Activated T-cell treated with anti-CD3 and anti-CD28 coated beads for 24 hours (primary cell): ENCODE measurements around the gene OR5K2.
A peak's percentile ranks its signal among the peaks of the same experiment; 100 is the strongest.

Experiments
- DNase-seq: peaks from one replicate; pipeline ENCODE4 v3.0.0-alpha.2; 2020; ENCODE audit warnings: low read depth

Gene OR5K2

DNA sequence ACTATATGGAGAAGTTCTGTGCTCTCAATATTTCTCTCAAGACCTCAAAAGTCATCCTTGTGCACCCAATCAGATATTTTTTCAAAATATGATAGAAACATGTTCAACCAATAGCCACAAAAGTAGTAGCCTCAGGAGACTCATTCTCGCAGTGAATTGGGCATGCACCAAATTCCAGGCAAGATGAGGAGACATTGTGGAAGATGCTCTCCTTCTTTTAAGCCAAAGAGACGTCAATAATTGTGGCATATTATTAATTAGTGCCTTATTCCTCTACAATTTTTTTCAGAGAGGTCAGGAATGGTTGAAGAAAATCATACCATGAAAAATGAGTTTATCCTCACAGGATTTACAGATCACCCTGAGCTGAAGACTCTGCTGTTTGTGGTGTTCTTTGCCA, at the start of gene OR5K2:
OR5K2 (plus strand) TSS at position 301 of the 400 bp plus-strand sequence; CDS start at position 301, 0 bp downstream.
- DNase-seq, result no peak

DNA sequence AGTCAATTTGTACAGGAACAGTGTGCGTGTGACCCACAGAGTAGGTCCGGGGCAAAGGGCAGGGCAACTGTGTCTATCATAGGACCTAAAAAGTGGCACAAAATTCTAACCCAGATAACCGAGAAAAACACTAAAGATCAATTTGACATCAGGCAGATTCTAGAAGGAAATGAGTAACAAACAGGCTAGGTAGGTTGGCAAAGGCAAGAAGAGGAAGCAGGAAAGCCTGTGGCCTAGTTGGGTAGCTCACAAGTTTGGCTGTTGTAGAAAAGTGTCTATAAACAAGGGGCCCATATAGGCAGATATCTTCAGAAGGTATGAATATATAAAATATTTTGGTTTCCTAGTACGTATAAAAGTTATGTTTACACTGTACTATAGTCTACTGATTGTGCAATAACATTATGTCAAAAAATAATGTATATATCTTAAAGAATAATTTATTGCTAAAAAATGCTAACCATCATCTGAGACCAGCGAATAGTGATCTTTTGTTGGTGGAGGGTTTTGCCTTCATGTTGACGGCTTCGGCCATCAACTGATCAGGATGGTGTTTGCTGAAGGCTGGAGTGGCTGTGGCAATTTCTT, 47.8 kb upstream of the OR5K2 start:
- no peak for DNase-seq

DNA sequence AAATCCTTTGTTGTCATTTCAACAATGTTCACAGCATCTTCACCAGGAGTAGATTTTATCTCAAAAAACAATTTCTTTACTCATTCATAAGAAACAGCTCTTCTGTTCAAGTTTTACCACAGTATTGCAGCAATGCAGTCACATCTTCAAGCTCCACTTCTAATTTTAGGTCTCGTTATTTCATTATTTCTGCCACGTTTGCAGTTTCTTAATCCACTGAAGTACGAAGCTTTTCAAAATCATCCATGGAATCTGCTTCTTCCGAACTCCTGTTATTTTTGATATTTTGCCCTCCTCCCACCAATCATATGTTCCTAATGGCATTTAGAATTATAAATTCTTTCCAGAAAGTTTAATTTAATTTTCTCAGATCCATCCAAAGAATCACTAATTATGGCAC, 47.1 kb upstream of the OR5K2 start:
- no peak for DNase-seq

DNA sequence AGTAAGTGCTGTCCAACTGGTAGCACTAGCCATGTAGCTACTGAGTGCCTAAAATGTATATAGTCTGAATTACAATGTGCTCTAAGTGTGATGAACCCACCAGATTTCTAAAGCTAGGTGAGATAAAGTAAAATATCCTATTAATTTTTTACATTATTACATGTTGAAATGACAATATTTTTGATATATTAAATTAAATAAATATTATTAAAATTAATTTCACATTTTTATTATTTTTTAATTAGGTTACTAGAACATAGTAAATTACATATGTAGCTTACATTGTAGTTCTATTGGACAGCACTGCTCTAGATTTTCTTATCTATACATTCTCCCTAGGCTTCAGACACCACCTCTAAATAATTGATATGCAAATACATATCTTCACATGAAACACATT, 43.7 kb upstream of the OR5K2 start:
- no peak for DNase-seq

DNA sequence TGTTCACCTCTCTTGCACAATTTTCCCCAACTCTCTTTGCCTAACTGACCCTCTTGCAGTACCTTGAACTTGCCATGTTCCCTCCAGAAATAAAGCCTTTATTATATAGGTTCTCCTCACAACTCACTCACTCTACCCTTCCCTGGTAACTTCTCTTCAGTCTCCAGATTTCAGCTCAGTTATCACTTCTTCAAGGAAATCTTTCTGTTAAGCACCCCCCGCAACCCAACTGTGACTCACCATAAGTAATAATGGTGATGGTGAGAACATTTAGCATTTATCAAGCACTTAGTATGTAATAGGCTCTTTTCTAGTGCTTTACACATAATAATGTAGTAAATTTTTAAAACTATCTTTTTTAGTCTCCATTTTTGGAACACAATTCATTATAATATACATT, 42.6 kb upstream of the OR5K2 start:
- no peak for DNase-seq

DNA sequence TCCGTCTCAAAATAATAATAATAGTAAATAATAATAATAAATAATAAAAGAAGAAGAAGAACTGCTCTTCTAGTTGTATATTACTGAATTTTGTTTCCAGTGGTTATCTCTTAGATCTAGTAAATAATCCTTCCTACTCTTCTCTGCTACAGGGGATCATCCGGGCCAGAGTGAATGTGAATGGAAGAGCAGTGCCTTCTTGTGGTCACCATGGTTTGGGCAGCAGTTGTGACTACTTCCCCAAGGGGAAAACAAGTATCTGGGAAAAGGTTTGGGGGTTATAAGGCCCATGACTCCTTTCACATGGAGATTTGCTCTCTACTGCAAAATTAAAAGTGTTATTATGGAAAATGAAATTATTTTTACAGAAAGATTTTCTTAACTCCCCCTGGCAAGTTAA, 39.9 kb upstream of the OR5K2 start:
- no peak for DNase-seq

DNA sequence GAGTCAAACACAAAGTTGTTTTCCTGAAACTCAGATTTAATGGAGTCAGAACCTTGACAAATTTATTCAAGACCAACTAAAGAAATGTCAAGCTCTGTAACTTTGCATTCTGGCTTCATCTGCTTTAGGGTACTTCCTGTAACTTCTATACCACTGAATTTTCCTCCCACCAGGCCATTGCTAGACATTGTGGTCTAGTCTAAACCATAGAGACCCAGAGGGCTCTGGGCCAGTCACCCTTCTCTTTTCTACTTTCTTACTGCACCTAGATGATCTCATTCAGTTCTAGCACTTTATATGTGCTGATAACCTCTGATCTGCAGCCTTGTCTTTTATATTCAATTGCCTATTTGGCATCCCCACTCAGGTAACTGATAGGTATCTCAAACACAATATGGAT, 37.3 kb upstream of the OR5K2 start:
- DNase-seq, result no peak

DNA sequence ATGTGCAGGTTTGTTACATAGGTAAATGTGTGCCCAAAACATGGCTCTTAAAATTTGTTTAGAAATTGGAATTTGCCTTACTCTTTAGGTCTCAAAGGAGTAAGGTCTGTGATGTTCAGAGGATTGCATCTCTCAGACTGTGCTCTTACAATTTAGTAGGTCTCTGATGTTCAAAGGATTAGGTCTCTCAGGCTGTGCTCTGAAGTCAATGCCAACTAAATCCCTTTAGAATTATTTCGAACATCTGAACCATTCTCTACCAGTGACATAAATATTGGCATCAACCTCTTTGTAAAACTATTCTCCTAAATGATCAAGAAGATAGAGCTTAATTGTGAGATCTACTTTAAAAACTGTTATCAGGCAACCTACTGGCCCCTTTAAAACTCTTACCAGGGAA, 34.6 kb upstream of the OR5K2 start, which contains the start of gene OR5K1:
OR5K1 (plus strand) TSS at position 301 of the 400 bp plus-strand sequence. CDS start 6,376 bp downstream, outside the sequence.
- DNase-seq, result no peak

DNA sequence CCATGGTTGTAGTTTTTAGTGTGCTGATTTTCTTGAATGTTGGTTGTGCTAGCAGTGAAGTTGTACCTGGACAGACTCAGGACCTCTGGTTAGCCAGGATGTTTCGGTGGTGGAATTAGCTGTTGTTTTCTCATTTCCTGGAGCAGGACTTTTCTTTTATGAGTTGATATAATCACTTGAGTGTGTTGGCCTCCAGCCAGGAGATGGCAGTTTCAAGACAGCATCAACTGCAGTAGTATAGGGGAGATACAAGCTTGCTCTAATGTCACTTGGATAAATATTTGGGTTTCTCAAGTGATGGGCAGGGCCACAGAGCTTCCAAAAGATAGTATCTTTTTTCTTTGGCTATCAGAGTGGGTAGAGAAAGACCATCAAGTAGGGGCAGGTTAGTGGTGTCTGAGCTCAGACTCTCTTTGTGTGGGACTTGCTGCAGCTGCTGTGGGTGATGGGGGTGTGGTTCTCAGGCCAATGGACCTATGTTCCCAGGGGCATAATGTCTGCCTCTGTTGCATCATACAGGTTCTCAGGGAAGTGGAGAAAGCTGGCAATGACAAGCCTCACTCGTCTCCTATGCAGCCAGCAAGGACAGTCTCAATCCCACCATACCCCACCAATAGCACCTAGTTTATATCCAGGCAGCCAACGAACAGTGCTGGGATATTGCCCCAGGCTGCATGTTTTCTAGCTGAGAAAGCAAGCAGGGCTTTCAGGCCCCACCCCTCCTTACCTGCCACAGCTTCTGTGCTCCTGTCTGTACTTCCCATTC, 14.6 kb upstream of the OR5K2 start:
- no peak for DNase-seq

DNA sequence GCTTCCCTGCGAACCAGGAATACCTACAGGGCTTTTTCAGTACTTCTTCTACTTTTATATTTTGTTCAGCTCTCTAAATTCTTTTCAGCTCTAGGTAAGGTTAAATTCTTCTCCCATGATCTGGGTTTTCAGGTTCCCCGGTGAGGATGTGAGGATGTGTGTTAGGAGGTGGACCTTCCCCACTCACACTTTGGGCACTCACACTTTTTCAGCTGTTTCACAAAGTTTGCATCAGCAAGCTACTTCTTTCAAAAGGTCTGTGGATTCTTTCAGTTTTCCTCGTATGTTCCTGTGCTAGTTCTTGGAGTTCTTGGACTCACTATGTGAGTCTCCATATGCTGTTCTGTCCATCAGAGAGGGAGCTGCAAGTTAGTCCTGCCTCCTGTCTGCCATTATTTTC, 13.9 kb upstream of the OR5K2 start:
- DNase-seq, result no peak

DNA sequence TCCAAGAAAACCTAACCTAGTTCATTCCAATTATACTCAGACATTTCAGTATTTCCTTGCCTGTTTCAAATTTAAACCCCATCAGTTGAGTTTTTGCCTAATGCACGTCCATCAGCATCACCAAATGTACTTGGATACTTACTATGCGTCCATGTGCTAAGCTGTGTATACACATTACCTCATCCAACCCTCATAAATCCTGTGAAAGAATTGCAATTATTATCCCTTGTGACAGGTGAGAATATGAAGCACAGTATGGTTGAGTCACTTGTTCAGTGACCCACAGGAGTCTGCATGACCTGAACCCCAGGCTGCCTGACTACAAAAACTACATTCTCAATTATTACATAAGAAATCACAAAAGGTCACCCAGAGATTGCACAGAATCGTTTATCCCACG, 2.5 kb downstream of the OR5K2 start:
- DNase-seq, result no peak

DNA sequence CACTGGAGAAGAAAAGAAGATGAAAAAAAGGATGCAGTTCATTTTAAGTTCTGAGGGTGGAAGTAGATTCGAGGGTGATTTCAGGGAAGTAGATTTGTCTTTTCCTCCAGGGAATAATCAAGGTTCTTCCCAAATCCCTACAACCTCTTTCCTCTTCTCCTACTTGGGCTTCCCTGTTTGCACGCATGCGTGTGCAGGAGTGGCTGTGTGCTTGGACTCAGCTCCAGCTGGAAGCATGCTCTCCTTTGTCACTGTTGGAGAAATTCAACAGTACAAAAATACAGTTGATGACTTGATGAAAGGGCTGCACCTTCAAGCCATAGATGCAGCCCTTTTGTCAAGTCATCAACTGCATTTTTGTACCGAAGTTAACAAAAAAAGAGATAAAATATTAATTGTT, 3.8 kb downstream of the OR5K2 start:
- DNase-seq, result no peak

DNA sequence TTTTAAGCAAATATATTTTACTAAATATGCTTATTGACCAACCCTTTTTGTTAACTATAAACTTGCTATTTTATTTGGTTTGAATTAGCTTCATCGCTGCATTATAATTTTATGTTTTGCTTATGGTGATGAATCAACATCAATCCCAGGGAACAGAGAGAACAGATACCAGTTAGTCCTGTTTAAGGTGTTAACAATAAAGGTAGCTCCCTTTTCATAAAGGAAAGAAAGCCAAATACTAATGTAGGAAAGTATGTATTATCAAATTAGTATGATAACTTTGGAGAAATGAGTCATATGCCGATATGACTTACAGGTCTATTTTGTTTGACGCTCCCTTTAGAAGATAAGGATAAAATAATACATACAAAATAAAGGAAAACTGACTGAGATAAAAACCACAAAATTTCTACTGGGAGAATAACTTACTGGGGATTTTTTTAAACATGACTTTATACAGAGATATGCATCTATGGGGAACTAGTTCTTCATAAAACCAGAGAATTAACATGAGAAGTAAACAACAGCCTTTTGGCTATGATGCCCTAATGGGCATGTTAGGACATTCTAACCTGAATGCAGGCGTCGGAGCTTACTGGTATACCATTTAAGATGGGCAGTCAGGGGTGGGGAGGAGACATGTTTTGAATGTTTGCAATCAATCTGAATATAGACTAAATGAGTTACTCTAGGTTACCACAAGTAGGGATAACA, 4.5 kb downstream of the OR5K2 start:
- no peak for DNase-seq

DNA sequence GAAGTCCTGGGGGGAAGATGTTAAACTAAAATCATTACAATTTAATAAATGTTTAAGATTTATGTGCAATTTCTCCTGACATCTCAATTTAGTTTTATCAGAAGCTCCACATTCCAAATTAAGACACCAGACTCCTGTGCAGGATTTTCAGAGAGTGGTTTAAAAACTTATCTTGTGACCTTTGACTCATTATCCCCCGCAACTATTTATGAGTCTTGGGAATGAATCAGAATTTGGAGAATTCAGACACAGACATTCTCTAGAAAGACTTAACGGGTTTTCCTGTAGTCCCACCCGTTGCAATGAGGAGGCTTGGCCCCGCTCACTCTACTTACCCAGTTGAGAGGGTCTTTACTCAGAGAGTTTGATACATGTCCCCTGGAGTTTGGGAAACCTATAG, 7.1 kb downstream of the OR5K2 start:
- DNase-seq, result no peak

DNA sequence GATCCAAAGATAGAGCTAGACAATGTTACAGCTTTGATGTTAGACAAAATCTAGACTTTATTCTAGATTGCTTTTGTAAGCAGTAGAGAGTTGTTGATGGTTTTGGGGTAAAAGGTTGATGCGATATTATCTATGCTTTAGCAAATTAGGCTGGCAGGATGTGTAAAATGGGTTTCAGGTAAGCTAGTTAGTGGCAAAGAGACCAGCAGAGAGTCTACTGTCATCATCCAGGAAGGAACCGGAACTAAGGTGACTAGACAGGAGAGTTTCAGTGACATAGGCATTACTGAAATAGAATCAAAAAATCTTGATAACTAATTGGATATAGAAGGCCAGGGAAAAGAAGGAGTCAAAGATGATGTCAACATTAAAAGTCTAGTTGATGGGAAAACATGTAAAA, 11.1 kb downstream of the OR5K2 start:
- no peak for DNase-seq

DNA sequence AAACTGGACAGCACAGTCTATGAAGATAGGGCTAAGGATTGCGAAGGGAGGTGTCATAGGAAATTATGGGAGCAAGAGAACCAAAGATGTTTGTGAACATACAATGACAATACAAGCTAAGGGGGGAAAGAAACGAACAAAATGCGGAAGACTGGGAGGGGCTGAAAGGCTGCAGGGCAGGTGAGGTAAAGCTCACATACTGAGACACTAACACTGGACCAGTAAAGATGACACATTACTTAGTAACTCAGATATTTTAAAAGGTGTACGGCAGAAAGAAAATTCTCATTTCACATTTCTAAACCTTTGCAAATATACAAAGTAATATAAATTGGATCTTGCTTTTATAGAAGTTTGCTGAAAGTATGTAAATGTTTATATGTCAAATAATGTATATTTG, 15.1 kb downstream of the OR5K2 start:
- DNase-seq, result no peak

DNA sequence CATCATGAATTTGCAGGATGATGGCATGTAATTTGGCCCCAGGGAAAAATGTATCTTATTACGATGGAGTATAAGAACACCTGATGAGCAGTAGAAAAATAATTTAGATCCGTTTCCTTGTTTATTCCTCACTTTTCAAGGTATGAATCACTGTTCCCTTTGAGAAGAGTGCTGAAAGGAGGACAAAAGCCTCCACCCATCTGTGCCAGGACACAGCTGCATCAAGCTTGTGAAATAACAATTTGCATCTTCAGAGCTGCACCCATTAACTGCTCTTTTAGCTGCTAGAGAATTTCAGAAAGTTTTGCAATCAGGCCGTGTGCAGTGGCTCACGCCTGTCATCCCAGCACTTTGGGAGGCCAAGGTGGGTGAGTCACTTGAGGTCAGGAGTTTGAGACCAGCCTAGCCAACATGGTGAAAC, 15.6 kb downstream of the OR5K2 start:
- DNase-seq, result no peak

DNA sequence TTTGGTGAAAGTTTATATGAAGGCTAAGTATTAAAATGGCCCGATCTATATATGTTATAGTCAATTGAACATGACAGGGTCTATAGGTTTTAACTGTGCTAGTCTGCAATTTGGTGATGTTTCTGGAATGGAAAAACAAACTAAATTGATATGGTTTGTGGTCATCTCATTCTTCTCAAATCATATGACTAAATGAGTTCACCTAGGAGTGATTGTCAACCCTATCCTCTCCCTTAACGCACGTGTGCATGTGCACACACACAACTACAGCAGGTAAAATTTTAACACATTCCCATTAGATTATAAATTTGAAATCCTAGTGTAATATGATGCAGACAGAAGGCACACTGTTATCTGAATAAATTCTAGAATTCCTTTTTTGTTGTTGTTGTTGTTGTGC, 16.3 kb downstream of the OR5K2 start:
- DNase-seq, result no peak

DNA sequence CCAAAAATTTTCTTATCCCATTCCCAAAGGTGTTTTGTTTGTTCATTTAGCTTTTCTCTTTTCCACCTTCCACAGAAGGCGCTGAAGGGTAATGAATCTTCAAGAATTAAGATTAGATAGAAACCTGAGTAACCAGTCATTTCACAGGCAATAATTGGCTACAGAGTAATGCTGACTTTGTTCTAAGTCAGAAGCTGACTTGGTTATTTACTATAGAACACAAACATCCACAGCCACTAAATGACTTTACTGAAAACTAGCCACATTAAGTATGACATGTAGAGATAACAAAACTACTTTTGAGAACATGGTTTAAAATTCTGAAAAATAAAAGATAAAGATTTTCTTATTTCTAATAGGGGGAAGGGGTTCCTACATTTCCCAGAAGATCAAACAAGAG, 17.5 kb downstream of the OR5K2 start:
- no peak for DNase-seq

DNA sequence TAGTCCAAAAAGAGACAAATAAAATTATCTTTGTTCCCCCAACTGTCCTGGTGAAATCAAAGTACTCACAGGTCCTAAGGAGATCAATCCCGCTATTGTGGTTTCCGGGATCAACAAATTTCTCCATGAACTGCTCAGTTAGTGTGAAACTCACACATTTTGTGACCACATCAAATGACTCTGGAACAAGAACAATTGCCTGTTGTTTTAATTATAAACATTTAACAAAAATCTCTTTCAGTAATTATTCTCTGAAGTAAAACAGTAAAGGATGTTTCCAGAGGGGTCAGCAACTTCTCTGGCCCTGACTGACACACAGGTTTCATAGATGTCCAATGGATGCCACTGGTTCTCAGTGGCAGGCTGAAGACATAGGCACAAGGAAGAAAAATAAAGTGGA, 21.3 kb downstream of the OR5K2 start:
- DNase-seq, result no peak

DNA sequence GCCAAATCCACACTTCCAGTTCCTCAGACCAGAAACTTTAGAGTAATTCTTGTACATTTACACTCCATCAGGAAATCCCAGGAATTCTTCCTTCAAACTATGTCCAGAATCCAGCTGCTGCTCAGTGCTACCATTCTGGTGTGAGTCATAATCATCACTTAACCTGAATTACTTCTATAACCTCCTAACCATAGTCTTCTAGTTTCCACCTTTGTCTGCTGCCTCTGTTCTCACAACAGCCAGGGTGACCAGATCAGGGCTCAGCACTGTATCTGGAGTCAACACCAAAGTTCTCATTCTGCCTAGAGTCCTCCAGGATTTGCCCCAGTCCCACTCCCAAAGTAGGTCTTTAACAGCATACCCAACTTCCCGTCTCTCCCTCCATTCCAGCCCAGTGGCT, 21.9 kb downstream of the OR5K2 start:
- no peak for DNase-seq

DNA sequence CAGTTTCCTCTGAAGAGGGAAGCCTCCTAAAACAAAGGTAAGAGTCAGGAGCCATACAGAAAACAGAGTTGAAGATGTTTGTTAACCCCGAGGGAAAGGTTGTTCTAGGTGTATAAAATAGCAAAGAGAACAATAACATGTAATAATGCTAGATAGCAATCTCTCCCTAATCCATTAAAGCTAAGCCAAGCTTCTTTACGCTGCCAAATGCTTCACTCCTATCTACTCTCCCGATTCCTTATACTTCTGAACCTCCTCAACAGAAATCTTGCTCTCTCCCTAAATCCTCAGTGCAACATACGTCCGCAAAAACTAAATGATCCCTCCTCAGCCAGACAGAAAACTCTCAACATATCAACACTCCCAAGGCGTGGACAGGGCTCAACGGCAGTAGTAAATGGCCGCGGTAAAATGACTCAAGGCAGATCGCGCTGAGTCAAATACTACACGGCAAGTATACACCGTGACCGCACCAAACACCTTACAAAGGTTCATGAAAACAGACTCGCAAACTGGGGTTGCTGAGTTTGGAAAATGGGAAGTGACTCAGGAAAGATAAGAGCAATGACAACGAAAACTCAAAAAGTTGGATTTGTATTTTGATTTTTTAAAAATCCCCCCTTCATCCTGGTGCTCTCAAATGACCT, 24.5 kb downstream of the OR5K2 start:
- DNase-seq, result peak; percentile 59
